H1 (cell line): ENCODE measurements around the gene STK11. TPM values are rescaled to one million over a fixed set of nuclear protein-coding genes. Genes with fewer than 3 reads are reported as not detected.

Source experiments
- ASH2L ChIP-seq: fragments of 200-600, 300-600 bp; sonication (generic); IDR thresholded peaks from one replicate; pipeline ENCODE4 v1.7.1; 2017; ENCODE audit warnings: low read length
- CEBPB ChIP-seq: IDR thresholded peaks from 2 replicates; pipeline ENCODE4 v1.6.1; 2012; ENCODE audit warnings: low read depth, low read length
- EP300 ChIP-seq, 2 experiments: IDR thresholded peaks; 1 replicate in 1 of 2; 2 replicates in 1 of 2; pipeline ENCODE4 v1.6.1; 2011 to 2012; ENCODE audit warnings: low read depth in 2 of 2, low read length in 2 of 2, mild to moderate bottlenecking in 2 of 2, borderline replicate concordance in 1 of 2, inconsistent platforms in 1 of 2, moderate library complexity in 1 of 2
- FOSL1 ChIP-seq: IDR thresholded peaks from 2 replicates; pipeline ENCODE4 v1.6.1; 2011; ENCODE audit warnings: mild to moderate bottlenecking, low read depth, low read length, moderate library complexity; ENCODE audit not compliant: insufficient read depth
- SIN3A ChIP-seq, 2 experiments: IDR thresholded peaks in 1 of 2; conservative IDR thresholded peaks in 1 of 2; 2 replicates each; pipeline ENCODE4 v1.6.1; 2011 to 2012; ENCODE audit warnings: low read length in 2 of 2, improper control_type of control experiment in 1 of 2, low read depth in 1 of 2, mild to moderate bottlenecking in 1 of 2
- polyA plus RNA-seq, 7 experiments: library from polyadenylated mRNA; depleted of rRNA in 3 of 7; stranded (reverse) in 5 of 7; unstranded in 2 of 7; fragments of >200 nt in 5 of 7; fragments of 200-250 nt in 2 of 7; gene quantifications; 1 replicate in 5 of 7; 2 replicates in 1 of 7; 4 replicates in 1 of 7; pipeline versions ENCODE4 v1.2.1 to v1.2.3, GENCODE V29; 2011 to 2013; ENCODE audit warnings: missing spikeins in 2 of 7, mixed read lengths in 2 of 7
- total RNA-seq: library from RNA; stranded (reverse); fragmentation: NEBNext Ultra II Directional; extraction: Animal tissue kit (Norgen Biotek cat#: 25700); gene quantifications from 2 replicates; pipeline ENCODE4 v1.2.1, GENCODE V29; 2021
- TF ChIP-seq, protein P1 (sequence below): IDR thresholded peaks from 2 replicates; pipeline ENCODE4 v1.6.1; 2011; ENCODE audit warnings: low read length, improper control_type of control experiment

Gene STK11
- total and polyA plus RNA-seq, 2 of the 8 experiments (the other 6 are each of a cell fraction or from before 2014, with no cell fraction given): 45.3 to 70.7 TPM

DNA sequence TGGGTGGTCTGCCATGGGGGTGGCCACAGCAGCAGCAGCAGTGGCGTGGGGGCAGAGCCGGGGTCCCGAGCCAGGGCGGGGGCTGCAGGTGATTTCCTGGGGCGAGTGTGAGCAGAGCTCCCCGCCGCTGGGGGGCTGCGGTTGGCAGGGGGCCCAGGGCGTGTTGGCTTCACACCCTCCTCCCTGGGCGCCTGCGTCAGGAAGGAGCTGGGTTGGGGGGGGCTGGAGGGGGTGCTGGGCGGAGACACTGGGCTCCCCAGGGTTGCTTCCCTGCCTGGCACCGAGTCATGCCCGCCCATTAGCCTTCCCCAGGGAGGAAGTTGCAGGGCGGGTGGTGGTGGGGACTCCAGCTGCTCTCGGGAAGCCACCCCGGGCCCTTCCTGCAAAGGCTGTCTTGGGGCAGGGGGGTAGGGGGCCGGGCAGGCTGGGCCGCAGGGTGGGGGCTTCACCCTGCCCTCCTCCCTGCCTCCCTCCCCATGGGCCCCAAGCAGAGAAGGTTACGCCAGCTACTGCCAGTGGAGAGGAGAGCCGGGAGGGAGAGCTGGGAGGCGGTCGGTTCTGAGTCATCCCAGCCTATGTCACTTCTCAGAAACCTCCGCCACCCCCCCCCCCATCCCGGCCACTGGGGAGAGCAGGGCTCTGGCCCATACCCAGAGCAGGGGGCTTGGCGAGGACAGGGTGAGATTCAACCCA lies 47.4 kb downstream of the STK11 start (continued):
- TF ChIP-seq, protein P1, sequence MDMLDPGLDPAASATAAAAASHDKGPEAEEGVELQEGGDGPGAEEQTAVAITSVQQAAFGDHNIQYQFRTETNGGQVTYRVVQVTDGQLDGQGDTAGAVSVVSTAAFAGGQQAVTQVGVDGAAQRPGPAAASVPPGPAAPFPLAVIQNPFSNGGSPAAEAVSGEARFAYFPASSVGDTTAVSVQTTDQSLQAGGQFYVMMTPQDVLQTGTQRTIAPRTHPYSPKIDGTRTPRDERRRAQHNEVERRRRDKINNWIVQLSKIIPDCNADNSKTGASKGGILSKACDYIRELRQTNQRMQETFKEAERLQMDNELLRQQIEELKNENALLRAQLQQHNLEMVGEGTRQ: no peak
- TF ChIP-seq FOSL1 (no peak), ASH2L (no peak), CEBPB (no peak), EP300 (IDR thresholded peaks at IDR 0.05; ENCODE audit: borderline replicate concordance in 1 of 2, low read depth in 2 of 2, low read length in 2 of 2) (no peak), SIN3A (conservative IDR thresholded peaks at IDR 0.05 in 1 of 2, IDR thresholded peaks at IDR 0.05 in 1 of 2; ENCODE audit: low read depth in 1 of 2, low read length in 2 of 2) (no peak)
